ENCODE data around the gene ASB2. TPM values are rescaled to one million over a fixed set of nuclear protein-coding genes. Genes with fewer than 3 reads are reported as not detected.

ASB2 gene
- polyA plus RNA-seq, 3 donors = 0.25 to 2.5 (median 1.4) TPM

- no peak for TF ChIP-seq CTCF (IDR thresholded peaks at IDR 0.05)
- Mint-ChIP-seq H3K27me3 (ENCODE audit: low read depth in 3 of 3) (peaks cover 4 to 5% (median 5%) of the 10 kb centered on the region in 3 donors), H3K4me3 (no peak overlapping the region), H3K9me3 (peaks cover 0 to 9% (median 6%) of the 10 kb centered on the region in 7 donors), H3K27ac (peak overlapping the region in 2 of 7 donors; percentile 6 to 10), H3K36me3 (peaks cover 0 to 4% of the 10 kb centered on the region in 2 donors), H3K4me1 (peaks cover 47% of the 10 kb centered on the region)
- Histone ChIP-seq H3K36me3 (replicated peaks in 1 of 2; ENCODE audit: control insufficient read depth in 1 of 2, insufficient read depth in 2 of 2, low read length in 2 of 2) (no peaks in the 10 kb centered on the region), H2AFZ (ENCODE audit: insufficient read depth, low read depth, low read length, poor library complexity, severe bottlenecking) (no peak overlapping the region), H3K4me3 (replicated peaks in 1 of 3; ENCODE audit: low read depth in 2 of 3, low read length in 3 of 3) (no peak overlapping the region), H3K4me2 (replicated peaks; ENCODE audit: extremely low read depth, low read length, poor library complexity, severe bottlenecking) (no peak overlapping the region), H3K27ac (ENCODE audit: low read depth in 1 of 2, low read length in 2 of 2) (no peak overlapping the region), H3K4me1 (ENCODE audit: control insufficient read depth in 1 of 2, insufficient read depth in 2 of 2, low read length in 2 of 2) (peaks cover 32 to 34% of the 10 kb centered on the region in 2 donors), H3K27me3 (ENCODE audit: control insufficient read depth in 2 of 2, insufficient read depth in 2 of 2, low read length in 2 of 2) (no peaks in the 10 kb centered on the region), H3K9ac (ENCODE audit: insufficient read depth, low read length, poor library complexity, severe bottlenecking) (no peak overlapping the region), H3K9me3 (replicated peaks in 1 of 2; ENCODE audit: control insufficient read depth in 1 of 2, insufficient read depth in 1 of 2, low read length in 2 of 2) (peaks cover 0 to 5% of the 10 kb centered on the region in 2 donors), H3K79me2 (ENCODE audit: insufficient read depth, low read length) (no peaks in the 10 kb centered on the region), H4K20me1 (ENCODE audit: insufficient read depth, low read length) (no peaks in the 10 kb centered on the region)
- DNase-seq = peak; percentile 60 to 76 (median 64)
- intact Hi-C loops (cut with micrococcal nuclease) = no loop called here
- 37% methylated on average over 12 of the region's 12 CpGs for WGBS (ENCODE audit: insufficient coverage)
Observed at GRCh38 chr14:93974833-93975232, 1.5 kb downstream of the ASB2 start.

GRCh38 chr14:93974299-93974698, 2.1 kb downstream of the ASB2 start:
- TF ChIP-seq CTCF (IDR thresholded peaks at IDR 0.05) = no peak
- Mint-ChIP-seq H3K27me3 (ENCODE audit: low read depth in 3 of 3) (peaks cover 4 to 7% (median 7%) of the 10 kb centered on the region in 3 donors), H3K9me3 (peaks cover 0 to 9% (median 6%) of the 10 kb centered on the region in 7 donors), H3K4me3 (no peak overlapping the region), H3K36me3 (peaks cover 0 to 4% of the 10 kb centered on the region in 2 donors), H3K4me1 (peaks cover 49% of the 10 kb centered on the region), H3K27ac (peak overlapping the region in 2 of 7 donors; percentile 6 to 10)
- H3K4me2 ChIP-seq (replicated peaks; ENCODE audit: extremely low read depth, low read length, poor library complexity, severe bottlenecking) = no peak overlapping the region
- DNase-seq = no peak
- H3K4me1 ChIP-seq (ENCODE audit: control insufficient read depth in 1 of 2, insufficient read depth in 2 of 2, low read length in 2 of 2) = peaks cover 36% of the 10 kb centered on the region in 2 donors
- H3K4me3 ChIP-seq (replicated peaks in 1 of 3; ENCODE audit: low read depth in 2 of 3, low read length in 3 of 3) = no peak overlapping the region
- WGBS (ENCODE audit: insufficient coverage) = 91% methylated on average over 6 of the region's 6 CpGs
- H3K27me3 ChIP-seq (ENCODE audit: control insufficient read depth in 2 of 2, insufficient read depth in 2 of 2, low read length in 2 of 2) = no peaks in the 10 kb centered on the region
- no peaks in the 10 kb centered on the region for H4K20me1 ChIP-seq (ENCODE audit: insufficient read depth, low read length)
- no peak overlapping the region for H3K27ac ChIP-seq (ENCODE audit: low read depth in 1 of 2, low read length in 2 of 2)
- intact Hi-C loops (cut with micrococcal nuclease) = no loop called here
- H3K79me2 ChIP-seq (ENCODE audit: insufficient read depth, low read length) = no peaks in the 10 kb centered on the region
- no peak overlapping the region for H3K9ac ChIP-seq (ENCODE audit: insufficient read depth, low read length, poor library complexity, severe bottlenecking)
- H3K9me3 ChIP-seq (replicated peaks in 1 of 2; ENCODE audit: control insufficient read depth in 1 of 2, insufficient read depth in 1 of 2, low read length in 2 of 2) = peaks cover 0 to 5% of the 10 kb centered on the region in 2 donors
- no peak overlapping the region for H2AFZ ChIP-seq (ENCODE audit: insufficient read depth, low read depth, low read length, poor library complexity, severe bottlenecking)
- no peaks in the 10 kb centered on the region for H3K36me3 ChIP-seq (replicated peaks in 1 of 2; ENCODE audit: control insufficient read depth in 1 of 2, insufficient read depth in 2 of 2, low read length in 2 of 2)
